ENCODE measurements around the gene BCL2L15. TPM values are rescaled to one million over a fixed set of nuclear protein-coding genes. Genes with fewer than 3 reads are reported as not detected.

Gene BCL2L15
- total RNA-seq, 2 experiments from 2014 or later, result 1.2 to 1.5 TPM

DNA sequence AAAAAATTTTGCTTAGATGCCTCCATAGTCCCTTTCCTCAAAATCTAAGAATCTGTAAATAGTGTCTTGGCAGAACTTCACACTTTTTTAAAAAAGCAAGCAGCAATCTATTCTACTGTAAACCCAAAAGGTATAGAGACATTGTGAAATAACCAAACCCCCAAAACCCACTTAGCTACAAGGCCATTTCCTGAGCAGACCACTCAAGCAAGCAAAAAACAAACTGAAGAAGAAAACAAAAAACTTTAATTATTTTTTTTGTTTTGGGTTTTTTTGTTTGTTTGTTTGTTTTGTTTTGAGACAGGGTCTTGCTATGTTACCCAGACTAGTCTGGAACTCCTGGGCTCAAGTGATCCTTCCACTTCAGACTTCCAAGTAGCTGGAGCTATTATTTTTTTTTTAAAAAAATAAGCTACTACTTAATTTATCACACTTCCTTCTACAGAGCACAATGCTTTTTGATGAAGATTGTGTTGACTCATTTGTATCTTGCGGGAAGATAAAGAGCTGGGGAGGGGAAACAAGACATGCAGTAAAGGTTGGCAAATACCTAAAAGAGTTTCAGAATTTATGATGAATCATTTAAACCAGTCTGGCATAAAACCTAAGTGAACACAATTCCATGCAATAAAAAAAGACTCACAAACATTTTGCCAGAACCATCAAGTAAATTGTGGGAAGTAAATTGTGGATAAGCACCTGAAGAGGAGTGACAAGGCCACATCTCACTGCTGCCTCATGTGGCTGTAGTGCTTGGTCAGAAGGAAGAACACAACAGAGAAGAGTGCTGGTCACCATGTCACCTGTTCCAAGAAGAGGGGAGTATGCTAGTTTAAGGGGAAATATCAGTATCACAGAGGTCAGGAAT lies 13.1 kb downstream of the BCL2L15 start:
- Mint-ChIP-seq H3K27ac (peak overlapping the region; percentile 67), H3K27me3 (no peaks in the 10 kb centered on the region), H3K4me1 (ENCODE audit: low read depth) (peaks cover 66% of the 10 kb centered on the region), H3K4me3 (no peak overlapping the region), H3K9me3 (no peaks in the 10 kb centered on the region), H3K36me3 (ENCODE audit: low read depth) (peaks cover 6% of the 10 kb centered on the region)
- CTCF ChIA-PET, result interaction anchor here (0.5 to 1.1 kb wide), 3 partner anchors 17 to 38 kb away, joined by 3 to 5 read pairs (median 4); partner anchors contain the start of genes AP4B1 and DCLRE1B
- no peak overlapping the region for H3K27ac ChIP-seq (ENCODE audit: low read depth in 1 of 2, low read length in 2 of 2)
- H3K27me3 ChIP-seq (ENCODE audit: control insufficient read depth in 1 of 2, insufficient read depth in 2 of 2, low read length in 2 of 2), result no peaks in the 10 kb centered on the region
- TF ChIP-seq, protein P1, sequence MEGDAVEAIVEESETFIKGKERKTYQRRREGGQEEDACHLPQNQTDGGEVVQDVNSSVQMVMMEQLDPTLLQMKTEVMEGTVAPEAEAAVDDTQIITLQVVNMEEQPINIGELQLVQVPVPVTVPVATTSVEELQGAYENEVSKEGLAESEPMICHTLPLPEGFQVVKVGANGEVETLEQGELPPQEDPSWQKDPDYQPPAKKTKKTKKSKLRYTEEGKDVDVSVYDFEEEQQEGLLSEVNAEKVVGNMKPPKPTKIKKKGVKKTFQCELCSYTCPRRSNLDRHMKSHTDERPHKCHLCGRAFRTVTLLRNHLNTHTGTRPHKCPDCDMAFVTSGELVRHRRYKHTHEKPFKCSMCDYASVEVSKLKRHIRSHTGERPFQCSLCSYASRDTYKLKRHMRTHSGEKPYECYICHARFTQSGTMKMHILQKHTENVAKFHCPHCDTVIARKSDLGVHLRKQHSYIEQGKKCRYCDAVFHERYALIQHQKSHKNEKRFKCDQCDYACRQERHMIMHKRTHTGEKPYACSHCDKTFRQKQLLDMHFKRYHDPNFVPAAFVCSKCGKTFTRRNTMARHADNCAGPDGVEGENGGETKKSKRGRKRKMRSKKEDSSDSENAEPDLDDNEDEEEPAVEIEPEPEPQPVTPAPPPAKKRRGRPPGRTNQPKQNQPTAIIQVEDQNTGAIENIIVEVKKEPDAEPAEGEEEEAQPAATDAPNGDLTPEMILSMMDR (IDR thresholded peaks at IDR 0.05), result no peak
- H3K4me1 ChIP-seq (ENCODE audit: insufficient read depth, low read length), result peaks cover 30% of the 10 kb centered on the region
- intact Hi-C loops (cut with DNase I, micrococcal nuclease), result loop anchor here (5.0 to 10.0 kb wide), 3 partner anchors 58 to 459 kb away; no protein-coding TSS in a partner anchor
- DNase-seq (peak in 3 of 14 experiments; percentile 46 to 55 (median 54)), ATAC-seq (ENCODE audit: poor library complexity) (no peak)
- H3K9me3 ChIP-seq (ENCODE audit: control insufficient read depth in 1 of 2, insufficient read depth in 1 of 2, low read length in 2 of 2), result no peaks in the 10 kb centered on the region
- H3K4me3 ChIP-seq (ENCODE audit: low read length), result no peak overlapping the region
- POLR2A ChIA-PET, result interaction anchor here (0.7 to 1.3 kb wide), 3 partner anchors 30 to 65 kb away, joined by 3 to 10 read pairs (median 3); partner anchors contain the start of gene AP4B1
- no peaks in the 10 kb centered on the region for H3K36me3 ChIP-seq (ENCODE audit: insufficient read depth, low read length)

DNA sequence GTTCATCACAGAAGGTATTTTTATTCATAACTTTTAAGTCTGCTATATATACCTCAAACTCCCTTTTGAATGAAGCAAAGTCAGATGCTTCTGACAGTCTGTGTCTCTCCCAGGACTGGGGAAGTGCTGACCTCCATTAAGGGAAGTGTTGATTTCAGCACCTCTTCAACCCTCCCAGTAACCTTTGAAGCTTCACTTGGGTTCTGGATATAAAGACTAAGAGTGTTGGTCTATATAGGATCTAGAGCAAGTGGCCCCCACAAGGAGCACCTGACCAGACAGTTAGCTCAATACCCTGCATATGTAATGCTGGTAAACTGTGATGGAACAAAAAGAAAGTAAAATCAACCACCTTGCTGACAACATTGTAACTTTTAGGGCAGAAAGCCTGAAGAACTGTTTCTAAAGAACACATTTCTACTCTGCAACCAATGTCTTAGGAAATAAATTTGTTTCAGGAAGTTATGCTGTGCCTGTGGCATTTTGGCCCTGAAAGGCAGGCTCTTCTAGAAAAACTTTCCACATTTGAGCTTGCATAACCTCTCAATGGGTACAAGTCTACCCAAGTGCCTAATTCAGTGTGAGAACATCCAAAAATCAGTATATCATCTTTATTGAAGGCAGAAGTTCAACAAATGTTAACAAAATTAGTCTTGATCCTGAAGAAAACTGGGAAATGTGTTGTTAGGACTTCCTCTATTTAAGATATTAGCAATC lies 15.0 kb downstream of the BCL2L15 start:
- peak in 3 of 14 experiments; percentile 51 to 53 (median 51) for DNase-seq
- CTCF ChIA-PET, result interaction anchor here (1.2 kb wide), 1 partner anchor 32 kb away, joined by 4 read pairs; the partner anchor contains the start of genes AP4B1 and DCLRE1B
- intact Hi-C loops (cut with DNase I, micrococcal nuclease), result loop anchor here (5.0 to 10.0 kb wide), 3 partner anchors 60 to 458 kb away; no protein-coding TSS in a partner anchor
- H3K9me3 ChIP-seq (ENCODE audit: control insufficient read depth in 1 of 2, insufficient read depth in 1 of 2, low read length in 2 of 2), result no peaks in the 10 kb centered on the region
- H3K36me3 ChIP-seq (ENCODE audit: insufficient read depth, low read length), result no peaks in the 10 kb centered on the region
- peak overlapping the region; percentile 55 for H3K4me3 ChIP-seq (ENCODE audit: low read length)
- TF ChIP-seq, protein P1 (IDR thresholded peaks at IDR 0.05), result no peak
- Mint-ChIP-seq H3K27ac (peak overlapping the region; percentile 94), H3K36me3 (ENCODE audit: low read depth) (peaks cover 15% of the 10 kb centered on the region), H3K4me1 (ENCODE audit: low read depth) (peaks cover 71% of the 10 kb centered on the region), H3K27me3 (no peaks in the 10 kb centered on the region), H3K9me3 (no peaks in the 10 kb centered on the region), H3K4me3 (peak overlapping the region; percentile 90)
- no peaks in the 10 kb centered on the region for H3K27me3 ChIP-seq (ENCODE audit: control insufficient read depth in 1 of 2, insufficient read depth in 2 of 2, low read length in 2 of 2)
- H3K4me1 ChIP-seq (ENCODE audit: insufficient read depth, low read length), result peaks cover 38% of the 10 kb centered on the region
- peak; percentile 22 for ATAC-seq (ENCODE audit: poor library complexity)
- peak overlapping the region; percentile 75 to 78 for H3K27ac ChIP-seq (ENCODE audit: low read depth in 1 of 2, low read length in 2 of 2)
- POLR2A ChIA-PET, result interaction anchor here (0.9 to 1.5 kb wide), 7 partner anchors 9 to 104 kb away, joined by 3 to 6 read pairs (median 5); partner anchors contain the start of genes AP4B1, HIPK1 and RSBN1

DNA sequence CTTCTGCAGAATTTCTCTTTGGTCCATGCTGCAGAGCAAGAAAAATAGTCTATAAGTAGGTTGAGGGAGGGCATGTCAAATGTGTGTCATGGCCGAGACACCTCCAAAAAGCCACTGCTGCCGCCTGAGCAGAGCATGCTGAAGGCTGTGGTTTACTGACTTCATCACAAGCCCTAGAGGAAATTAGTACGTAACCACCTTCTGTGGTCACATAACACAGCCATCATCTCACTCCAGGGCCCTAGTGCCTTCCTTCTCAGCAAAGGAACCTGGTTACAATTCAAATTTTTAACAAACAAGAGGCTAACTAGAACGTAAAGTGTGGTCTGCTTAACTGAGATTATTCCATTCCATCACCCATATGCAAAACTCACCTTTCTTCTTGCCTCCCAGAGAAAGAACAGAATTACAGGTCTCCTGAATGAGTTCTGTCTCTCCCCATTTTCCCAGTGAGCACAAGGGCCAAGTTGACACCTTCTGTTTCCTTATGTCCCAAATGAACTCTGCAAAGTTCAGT lies 15.7 kb downstream of the BCL2L15 start, which contains the start of gene PTPN22:
Gene PTPN22 (minus strand): TSS at position 116 of the 517 bp plus-strand sequence.
- H3K9me3 Mint-ChIP-seq, result no peaks in the 10 kb centered on the region
- peak; percentile 65 to 95 (median 75) for DNase-seq
- H3K27me3 Mint-ChIP-seq, result no peaks in the 10 kb centered on the region
- Histone ChIP-seq H3K36me3 (ENCODE audit: insufficient read depth, low read length) (no peaks in the 10 kb centered on the region), H3K4me3 (ENCODE audit: low read length) (peak within 1 kb of the TSS; percentile 55), H3K27me3 (ENCODE audit: control insufficient read depth in 1 of 2, insufficient read depth in 2 of 2, low read length in 2 of 2) (no peaks in the 10 kb centered on the region), H3K27ac (ENCODE audit: low read depth in 1 of 2, low read length in 2 of 2) (peak within 1 kb of the TSS; percentile 75 to 78), H3K4me1 (ENCODE audit: insufficient read depth, low read length) (peaks cover 38% of the 10 kb centered on the region), H3K9me3 (ENCODE audit: control insufficient read depth in 1 of 2, insufficient read depth in 1 of 2, low read length in 2 of 2) (no peaks in the 10 kb centered on the region)
- CTCF ChIA-PET, result interaction anchor here (1.2 kb wide), 1 partner anchor 33 kb away, joined by 4 read pairs; the partner anchor contains the start of genes AP4B1 and DCLRE1B
- peak within 1 kb of the TSS; percentile 90 for H3K4me3 Mint-ChIP-seq
- POLR2A ChIA-PET, result interaction anchor here (1.0 to 1.5 kb wide), 5 partner anchors 10 to 105 kb away, joined by 4 to 6 read pairs (median 6); partner anchors contain the start of genes AP4B1, HIPK1 and RSBN1
- TF ChIP-seq, protein P1 (IDR thresholded peaks at IDR 0.05), result no peak
- peaks cover 75% of the 10 kb centered on the region for H3K4me1 Mint-ChIP-seq (ENCODE audit: low read depth)
- peaks cover 19% of the 10 kb centered on the region for H3K36me3 Mint-ChIP-seq (ENCODE audit: low read depth)
- ATAC-seq (ENCODE audit: poor library complexity), result peak; percentile 92
- peak within 1 kb of the TSS; percentile 94 for H3K27ac Mint-ChIP-seq
- intact Hi-C loops (cut with DNase I, micrococcal nuclease), result loop anchor here (1.0 to 10.0 kb wide), 7 partner anchors 34 to 457 kb away; partner anchors contain the start of genes DCLRE1B (in 2 of the 2) and RSBN1 (in 1 of the 2)
